GM23338 (cell line): Measurements from ENCODE around the gene CFAP58. TPM values are rescaled to one million over a fixed set of nuclear protein-coding genes. Genes with fewer than 3 reads are reported as not detected.

Experiments
- ATAC-seq: fragments of 200-7000 bp; cut with Tn5 transposase; 3 replicates; pipeline ENCODE4 v1.9.1; 2020
- DNase-seq: peaks from one replicate; pipeline ENCODE4 v3.0.0-alpha.2; 2015; ENCODE audit warnings: low spot score
- H2AFZ ChIP-seq: fragments of 200-600 bp; sonication (generic); 2 replicates; pipeline ENCODE4 v1.8.0; 2016; ENCODE audit warnings: antibody characterized with exemption, mild to moderate bottlenecking, moderate library complexity
- H3F3A ChIP-seq: fragments of 200-600 bp; sonication (generic); replicated peaks from 2 replicates; pipeline ENCODE4 v1.8.0; 2017; ENCODE audit warnings: antibody characterized with exemption, mixed run types, low read depth
- H3K27ac ChIP-seq: fragments of 200-600 bp; sonication (generic); 2 replicates; pipeline ENCODE4 v1.6.1; 2016; ENCODE audit warnings: low read depth
- H3K27me3 ChIP-seq: fragments of 200-600 bp; sonication (generic); 2 replicates; pipeline ENCODE4 v1.8.0; 2016; ENCODE audit warnings: mild to moderate bottlenecking, mixed run types, moderate library complexity; ENCODE audit not compliant: insufficient read depth
- H3K36me3 ChIP-seq: fragments of 200-600 bp; sonication (generic); 2 replicates; pipeline ENCODE4 v1.8.0; 2016; ENCODE audit warnings: mild to moderate bottlenecking; ENCODE audit not compliant: insufficient read depth
- H3K4me1 ChIP-seq: fragments of 200-600 bp; sonication (generic); 2 replicates; pipeline ENCODE4 v1.8.0; 2016; ENCODE audit warnings: mild to moderate bottlenecking, moderate library complexity; ENCODE audit not compliant: insufficient read depth
- H3K4me2 ChIP-seq: fragments of 200-600 bp; sonication (generic); 2 replicates; pipeline ENCODE4 v1.7.1; 2017; ENCODE audit warnings: mixed run types
- H3K4me3 ChIP-seq: fragments of 200-600 bp; sonication (generic); 2 replicates; pipeline ENCODE4 v1.6.1; 2016; ENCODE audit warnings: mixed run types
- H3K79me2 ChIP-seq: fragments of 200-600 bp; sonication (generic); replicated peaks from 2 replicates; pipeline ENCODE4 v1.8.0; 2017; ENCODE audit warnings: mild to moderate bottlenecking; ENCODE audit not compliant: insufficient read depth
- H3K9me2 ChIP-seq: fragments of 200-600 bp; sonication (generic); 2 replicates; pipeline ENCODE4 v1.8.0; 2017; ENCODE audit not compliant: insufficient read depth
- H4K20me1 ChIP-seq: fragments of 200-600 bp; sonication (generic); replicated peaks from 2 replicates; pipeline ENCODE4 v1.8.0; 2017; ENCODE audit warnings: mild to moderate bottlenecking; ENCODE audit not compliant: insufficient read depth
- H3K27ac Mint-ChIP-seq: 2 replicates; pipeline ENCODE4 v1.8.0; 2020; ENCODE audit warnings: inconsistent platforms, mild to moderate bottlenecking, moderate library complexity, mixed read lengths
- H3K27me3 Mint-ChIP-seq: 3 replicates; pipeline ENCODE4 v1.8.0; 2022; ENCODE audit warnings: low read depth, mild to moderate bottlenecking, moderate library complexity, mixed read lengths, inconsistent platforms; ENCODE audit not compliant: insufficient read depth, poor library complexity
- H3K36me3 Mint-ChIP-seq: 3 replicates; pipeline ENCODE4 v1.8.0; 2021; ENCODE audit warnings: low read depth, mild to moderate bottlenecking, inconsistent platforms, moderate library complexity, mixed read lengths
- H3K4me1 Mint-ChIP-seq: 3 replicates; pipeline ENCODE4 v1.8.0; 2020; ENCODE audit warnings: mild to moderate bottlenecking, inconsistent platforms, mixed read lengths
- H3K4me3 Mint-ChIP-seq: 3 replicates; pipeline ENCODE4 v1.8.0; 2021; ENCODE audit warnings: moderate library complexity, mild to moderate bottlenecking, inconsistent platforms, mixed read lengths
- H3K9me3 Mint-ChIP-seq: 3 replicates; pipeline ENCODE4 v1.8.0; 2020; ENCODE audit warnings: moderate library complexity, mild to moderate bottlenecking, inconsistent platforms, mixed read lengths
- EZH2 ChIP-seq: fragments of 200-600 bp; sonication (generic); IDR thresholded peaks from one replicate; pipeline ENCODE4 v1.8.0; 2017; ENCODE audit warnings: antibody characterized with exemption, mild to moderate bottlenecking, low read depth; ENCODE audit not compliant: unreplicated experiment
- EZH2phosphoT487 ChIP-seq: fragments of 200-600 bp; sonication (generic); IDR thresholded peaks from one replicate; pipeline ENCODE4 v1.8.1; 2018; ENCODE audit warnings: antibody characterized with exemption; ENCODE audit not compliant: unreplicated experiment
- JUNB ChIP-seq: IDR thresholded peaks from one replicate; pipeline ENCODE4 v1.6.1; 2016; ENCODE audit warnings: antibody characterized with exemption; ENCODE audit not compliant: unreplicated experiment
- NANOG ChIP-seq: IDR thresholded peaks from 2 replicates; pipeline ENCODE4 v1.6.1; 2016; ENCODE audit warnings: antibody characterized with exemption, borderline replicate concordance
- POLR2AphosphoS5 ChIP-seq: IDR thresholded peaks from 2 replicates; pipeline ENCODE4 v1.6.1; 2016; ENCODE audit warnings: antibody characterized with exemption, low read depth
- ZNF331 ChIP-seq: fragments of 250-450 bp; sonication (Bioruptor Pico); IDR thresholded peaks from 2 replicates; pipeline ENCODE4 v1.5.0; 2020; ENCODE audit warnings: low read depth, mild to moderate bottlenecking, moderate library complexity
- polyA plus RNA-seq: library from polyadenylated mRNA; unstranded; fragments of >200 nt; fragmentation: Nextera tagmentation; extraction: Ambion mirVana; gene quantifications from 2 replicates; pipeline ENCODE4 v1.2.1, GENCODE V29; 2016
- total RNA-seq: library from RNA; depleted of rRNA; stranded (reverse); fragments of >200 nt; shearing (Covaris generic); gene quantifications from 2 replicates; pipeline ENCODE4 v1.2.3, GENCODE V29; 2014
- TF ChIP-seq, protein P1 (sequence below): IDR thresholded peaks from 2 replicates; pipeline ENCODE4 v1.6.1; 2016; ENCODE audit warnings: antibody characterized with exemption
- TF ChIP-seq, protein P2 (sequence below): fragments of 250-450 bp; sonication (Bioruptor Pico); IDR thresholded peaks from 2 replicates; pipeline ENCODE4 v1.5.0; 2020; ENCODE audit warnings: mild to moderate bottlenecking, moderate library complexity

The CFAP58 gene
- total and polyA plus RNA-seq, 2 experiments from 2014 or later = 0.63 to 0.89 TPM

DNA sequence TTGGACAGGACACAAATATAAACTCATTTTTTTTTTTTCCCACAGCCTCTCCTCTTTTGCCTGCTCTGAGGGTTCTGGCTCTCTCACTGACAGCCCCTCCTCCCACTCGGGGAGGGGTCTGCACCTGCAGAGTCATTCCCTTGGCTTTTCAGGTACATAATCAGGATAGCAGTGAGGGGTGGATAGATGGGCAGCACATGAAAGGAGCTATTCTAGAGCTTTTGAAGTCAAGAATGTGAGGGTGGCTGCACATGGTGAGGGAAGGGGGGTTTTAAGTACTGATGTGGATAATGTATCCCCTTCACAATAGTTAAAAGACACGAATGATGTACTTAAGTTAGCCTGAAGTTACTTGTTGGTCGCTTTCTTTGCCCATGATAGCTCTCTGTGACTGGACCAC is 76.2 kb downstream of the CFAP58 start:
- peaks cover 3% of the 10 kb centered on the region for H3K4me1 Mint-ChIP-seq
- no peaks in the 10 kb centered on the region for H3K36me3 Mint-ChIP-seq
- peak overlapping the region; percentile 29; the same call in 1 of the 2 replicates for H3K4me2 ChIP-seq
- no peaks in the 10 kb centered on the region for H3F3A ChIP-seq
- ATAC-seq (peak; percentile 97), DNase-seq (peak; percentile 51)
- H3K27ac ChIP-seq = no peak overlapping the region
- no peaks in the 10 kb centered on the region for H3K27me3 ChIP-seq
- peaks cover 3% of the 10 kb centered on the region for H3K27me3 Mint-ChIP-seq
- no peaks in the 10 kb centered on the region for H3K36me3 ChIP-seq
- no peaks in the 10 kb centered on the region; the same call in 1 of the 2 replicates for H3K9me2 ChIP-seq
- peak overlapping the region; percentile 34; the same call in 1 of the 3 replicates for H3K4me3 Mint-ChIP-seq
- H3K4me1 ChIP-seq = peaks cover 18% of the 10 kb centered on the region
- H3K79me2 ChIP-seq = no peaks in the 10 kb centered on the region
- no peak overlapping the region for H3K4me3 ChIP-seq
- no peak for TF ChIP-seq NANOG
- TF ChIP-seq EZH2phosphoT487 = no peak
- TF ChIP-seq, protein P1, sequence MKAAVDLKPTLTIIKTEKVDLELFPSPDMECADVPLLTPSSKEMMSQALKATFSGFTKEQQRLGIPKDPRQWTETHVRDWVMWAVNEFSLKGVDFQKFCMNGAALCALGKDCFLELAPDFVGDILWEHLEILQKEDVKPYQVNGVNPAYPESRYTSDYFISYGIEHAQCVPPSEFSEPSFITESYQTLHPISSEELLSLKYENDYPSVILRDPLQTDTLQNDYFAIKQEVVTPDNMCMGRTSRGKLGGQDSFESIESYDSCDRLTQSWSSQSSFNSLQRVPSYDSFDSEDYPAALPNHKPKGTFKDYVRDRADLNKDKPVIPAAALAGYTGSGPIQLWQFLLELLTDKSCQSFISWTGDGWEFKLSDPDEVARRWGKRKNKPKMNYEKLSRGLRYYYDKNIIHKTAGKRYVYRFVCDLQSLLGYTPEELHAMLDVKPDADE = no peak
- no peak for TF ChIP-seq POLR2AphosphoS5
- TF ChIP-seq ZNF331 (CRISPR knock-in tag) = no peak
- TF ChIP-seq, protein P2, sequence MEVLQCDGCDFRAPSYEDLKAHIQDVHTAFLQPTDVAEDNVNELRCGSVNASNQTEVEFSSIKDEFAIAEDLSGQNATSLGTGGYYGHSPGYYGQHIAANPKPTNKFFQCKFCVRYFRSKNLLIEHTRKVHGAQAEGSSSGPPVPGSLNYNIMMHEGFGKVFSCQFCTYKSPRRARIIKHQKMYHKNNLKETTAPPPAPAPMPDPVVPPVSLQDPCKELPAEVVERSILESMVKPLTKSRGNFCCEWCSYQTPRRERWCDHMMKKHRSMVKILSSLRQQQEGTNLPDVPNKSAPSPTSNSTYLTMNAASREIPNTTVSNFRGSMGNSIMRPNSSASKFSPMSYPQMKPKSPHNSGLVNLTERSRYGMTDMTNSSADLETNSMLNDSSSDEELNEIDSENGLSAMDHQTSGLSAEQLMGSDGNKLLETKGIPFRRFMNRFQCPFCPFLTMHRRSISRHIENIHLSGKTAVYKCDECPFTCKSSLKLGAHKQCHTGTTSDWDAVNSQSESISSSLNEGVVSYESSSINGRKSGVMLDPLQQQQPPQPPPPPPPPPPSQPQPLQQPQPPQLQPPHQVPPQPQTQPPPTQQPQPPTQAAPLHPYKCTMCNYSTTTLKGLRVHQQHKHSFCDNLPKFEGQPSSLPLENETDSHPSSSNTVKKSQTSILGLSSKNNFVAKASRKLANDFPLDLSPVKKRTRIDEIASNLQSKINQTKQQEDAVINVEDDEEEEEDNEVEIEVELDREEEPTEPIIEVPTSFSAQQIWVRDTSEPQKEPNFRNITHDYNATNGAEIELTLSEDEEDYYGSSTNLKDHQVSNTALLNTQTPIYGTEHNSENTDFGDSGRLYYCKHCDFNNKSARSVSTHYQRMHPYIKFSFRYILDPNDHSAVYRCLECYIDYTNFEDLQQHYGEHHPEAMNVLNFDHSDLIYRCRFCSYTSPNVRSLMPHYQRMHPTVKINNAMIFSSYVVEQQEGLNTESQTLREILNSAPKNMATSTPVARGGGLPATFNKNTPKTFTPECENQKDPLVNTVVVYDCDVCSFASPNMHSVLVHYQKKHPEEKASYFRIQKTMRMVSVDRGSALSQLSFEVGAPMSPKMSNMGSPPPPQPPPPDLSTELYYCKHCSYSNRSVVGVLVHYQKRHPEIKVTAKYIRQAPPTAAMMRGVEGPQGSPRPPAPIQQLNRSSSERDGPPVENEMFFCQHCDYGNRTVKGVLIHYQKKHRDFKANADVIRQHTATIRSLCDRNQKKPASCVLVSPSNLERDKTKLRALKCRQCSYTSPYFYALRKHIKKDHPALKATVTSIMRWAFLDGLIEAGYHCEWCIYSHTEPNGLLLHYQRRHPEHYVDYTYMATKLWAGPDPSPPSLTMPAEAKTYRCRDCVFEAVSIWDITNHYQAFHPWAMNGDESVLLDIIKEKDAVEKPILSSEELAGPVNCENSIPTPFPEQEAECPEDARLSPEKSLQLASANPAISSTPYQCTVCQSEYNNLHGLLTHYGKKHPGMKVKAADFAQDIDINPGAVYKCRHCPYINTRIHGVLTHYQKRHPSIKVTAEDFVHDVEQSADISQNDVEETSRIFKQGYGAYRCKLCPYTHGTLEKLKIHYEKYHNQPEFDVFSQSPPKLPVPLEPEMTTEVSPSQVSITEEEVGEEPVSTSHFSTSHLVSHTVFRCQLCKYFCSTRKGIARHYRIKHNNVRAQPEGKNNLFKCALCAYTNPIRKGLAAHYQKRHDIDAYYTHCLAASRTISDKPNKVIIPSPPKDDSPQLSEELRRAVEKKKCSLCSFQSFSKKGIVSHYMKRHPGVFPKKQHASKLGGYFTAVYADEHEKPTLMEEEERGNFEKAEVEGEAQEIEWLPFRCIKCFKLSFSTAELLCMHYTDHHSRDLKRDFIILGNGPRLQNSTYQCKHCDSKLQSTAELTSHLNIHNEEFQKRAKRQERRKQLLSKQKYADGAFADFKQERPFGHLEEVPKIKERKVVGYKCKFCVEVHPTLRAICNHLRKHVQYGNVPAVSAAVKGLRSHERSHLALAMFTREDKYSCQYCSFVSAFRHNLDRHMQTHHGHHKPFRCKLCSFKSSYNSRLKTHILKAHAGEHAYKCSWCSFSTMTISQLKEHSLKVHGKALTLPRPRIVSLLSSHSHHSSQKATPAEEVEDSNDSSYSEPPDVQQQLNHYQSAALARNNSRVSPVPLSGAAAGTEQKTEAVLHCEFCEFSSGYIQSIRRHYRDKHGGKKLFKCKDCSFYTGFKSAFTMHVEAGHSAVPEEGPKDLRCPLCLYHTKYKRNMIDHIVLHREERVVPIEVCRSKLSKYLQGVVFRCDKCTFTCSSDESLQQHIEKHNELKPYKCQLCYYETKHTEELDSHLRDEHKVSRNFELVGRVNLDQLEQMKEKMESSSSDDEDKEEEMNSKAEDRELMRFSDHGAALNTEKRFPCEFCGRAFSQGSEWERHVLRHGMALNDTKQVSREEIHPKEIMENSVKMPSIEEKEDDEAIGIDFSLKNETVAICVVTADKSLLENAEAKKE = no peak
- no peak for TF ChIP-seq JUNB
- TF ChIP-seq EZH2 = no peak
- H3K9me3 Mint-ChIP-seq = no peaks in the 10 kb centered on the region; the same call in 2 of the 3 replicates
- H2AFZ ChIP-seq = no peak overlapping the region
- peak overlapping the region; percentile 5; the same call in 1 of the 2 replicates for H3K27ac Mint-ChIP-seq
- H4K20me1 ChIP-seq = no peaks in the 10 kb centered on the region
